IPS-NIHi11 (cell line): ENCODE measurements around the gene PGS1.

ENCODE experiments used
- DNase-seq: peaks from one replicate; pipeline ENCODE4 v3.0.0; 2012; ENCODE audit warnings: mixed read lengths, low spot score

PGS1 gene

GRCh38 chr17:78427140-78427539, 48.7 kb downstream of the PGS1 start:
- DNase-seq = no peak

- DNase-seq = no peak
These were observed 49.7 kb downstream of the PGS1 start for GRCh38 chr17:78428025-78428575.

DNA sequence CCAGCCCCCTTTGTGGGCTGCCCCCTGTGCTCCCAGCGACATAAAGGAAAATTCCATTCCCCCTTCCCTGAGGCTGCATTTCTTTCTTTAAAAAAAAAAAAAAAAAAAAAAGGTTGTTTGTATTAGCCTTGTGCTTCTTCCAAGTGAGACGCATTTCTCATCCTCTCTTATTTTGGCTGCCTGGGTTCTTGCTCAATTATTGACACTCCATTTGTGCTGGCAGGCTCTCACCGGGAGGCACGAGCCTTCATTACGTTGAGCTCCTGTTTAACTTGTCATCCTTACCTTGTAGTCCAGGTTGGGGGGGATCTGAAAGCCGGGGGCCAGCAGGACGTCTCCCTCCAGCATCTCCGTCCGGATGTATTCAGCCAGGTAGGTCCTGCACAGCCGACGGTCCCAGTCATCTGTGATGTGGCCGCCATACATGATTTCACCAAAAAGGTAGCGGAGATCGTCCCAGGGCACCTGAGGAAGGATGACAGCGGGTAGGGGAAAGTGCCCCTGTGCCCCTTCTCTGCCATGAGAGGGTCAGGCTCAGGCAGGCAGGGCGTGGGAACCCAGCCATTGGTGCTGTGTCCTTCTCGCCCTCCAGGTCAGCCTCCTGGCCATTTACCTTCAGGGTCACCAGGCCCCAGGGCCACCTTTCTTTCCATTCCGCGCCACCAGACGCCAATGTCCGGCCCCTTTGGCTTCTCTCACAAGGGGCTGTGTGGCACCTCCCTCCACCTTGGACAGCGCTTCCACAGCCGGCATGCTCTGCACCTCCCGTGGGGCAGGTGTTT, 50.6 kb downstream of the PGS1 start:
- no peak for DNase-seq

GRCh38 chr17:78429618-78429995, 51.2 kb downstream of the PGS1 start:
- DNase-seq = no peak

DNA sequence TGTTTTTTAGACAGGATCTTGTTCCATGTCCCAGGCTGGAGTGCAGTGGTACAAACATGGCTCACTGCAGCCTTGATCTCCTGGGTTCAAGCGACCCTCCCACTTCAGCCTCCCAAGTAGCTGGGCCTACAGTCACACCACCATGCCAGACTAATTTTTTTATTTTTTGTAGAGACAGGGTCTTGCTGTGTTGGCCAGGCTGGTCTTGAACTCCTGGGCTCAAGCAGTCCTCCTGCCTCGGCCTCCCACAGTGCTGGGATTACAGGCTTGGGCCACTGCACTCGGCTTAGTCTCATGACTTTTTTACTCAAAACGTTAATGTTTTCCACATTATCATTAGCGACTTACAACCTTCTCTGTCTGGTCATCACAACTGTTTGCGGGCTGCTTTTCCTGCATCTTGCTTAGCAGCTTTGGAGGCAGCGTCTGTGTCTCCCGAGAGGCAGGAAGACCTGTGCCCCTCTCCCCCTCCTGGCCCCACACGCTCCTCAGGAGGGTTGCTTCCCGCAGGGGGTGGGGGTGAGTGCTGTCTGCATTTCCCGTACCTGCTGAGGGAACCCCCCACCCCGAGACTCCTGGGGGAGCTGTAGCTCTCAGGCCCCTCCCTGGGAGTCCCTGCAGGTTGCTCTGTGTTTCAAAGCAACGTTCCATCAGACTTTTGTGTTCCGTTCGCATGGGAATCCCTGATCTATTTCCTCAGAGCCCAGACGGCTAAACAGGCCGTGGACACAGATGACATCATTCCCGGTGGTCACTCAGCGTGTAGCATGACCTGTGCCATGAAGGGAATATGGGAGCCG, 52.6 kb downstream of the PGS1 start:
- no peak for DNase-seq

GRCh38 chr17:78431692-78431958, 53.2 kb downstream of the PGS1 start:
- no peak for DNase-seq

- DNase-seq = no peak
These were observed 54.0 kb downstream of the PGS1 start for GRCh38 chr17:78432226-78433012.

GRCh38 chr17:78433013-78433727, 54.7 kb downstream of the PGS1 start:
- no peak for DNase-seq

GRCh38 chr17:78433780-78434335, 55.4 kb downstream of the PGS1 start:
- DNase-seq = no peak

- DNase-seq = no peak
These were observed 56.2 kb downstream of the PGS1 start for GRCh38 chr17:78434455-78435329.

GRCh38 chr17:78435330-78436005, 57.0 kb downstream of the PGS1 start:
- no peak for DNase-seq

DNA sequence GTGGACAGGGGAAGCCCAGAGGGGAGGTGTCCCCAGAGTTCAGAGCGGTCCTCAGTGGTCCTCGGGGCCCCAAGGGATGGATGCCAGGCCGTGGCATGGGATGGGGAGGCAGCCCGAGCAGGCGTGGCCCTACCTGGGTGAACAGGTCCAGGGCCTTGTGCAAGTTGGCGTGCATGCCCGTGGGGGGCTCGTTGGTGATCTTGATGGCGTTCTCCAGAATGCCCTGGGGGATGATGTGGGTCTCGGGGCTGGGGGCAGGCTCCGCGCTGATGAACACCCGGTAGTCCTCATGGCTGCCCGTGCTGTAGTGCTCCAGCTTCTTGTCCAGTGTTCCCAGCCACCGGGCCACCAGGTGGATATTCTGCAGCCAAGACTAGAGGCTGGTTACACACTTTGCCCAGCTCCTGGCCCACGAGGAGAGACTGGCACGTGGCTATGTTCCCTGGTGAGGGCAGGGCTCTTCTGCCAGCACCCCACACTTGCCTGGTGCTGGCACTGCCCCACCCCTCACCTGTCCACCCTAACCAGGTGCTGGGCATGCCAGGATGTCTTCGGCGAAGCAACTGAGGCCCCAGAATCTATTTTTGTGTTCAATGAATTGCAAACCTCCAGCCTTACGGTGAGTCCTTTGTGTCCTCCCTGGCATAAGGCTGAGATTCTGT, 59.2 kb downstream of the PGS1 start:
- no peak for DNase-seq

GRCh38 chr17:78438271-78438691, 59.8 kb downstream of the PGS1 start:
- no peak for DNase-seq

GRCh38 chr17:78438694-78439325, 60.4 kb downstream of the PGS1 start:
- DNase-seq = no peak

- no peak for DNase-seq
These were observed 63.0 kb downstream of the PGS1 start for GRCh38 chr17:78441271-78441971.

DNA sequence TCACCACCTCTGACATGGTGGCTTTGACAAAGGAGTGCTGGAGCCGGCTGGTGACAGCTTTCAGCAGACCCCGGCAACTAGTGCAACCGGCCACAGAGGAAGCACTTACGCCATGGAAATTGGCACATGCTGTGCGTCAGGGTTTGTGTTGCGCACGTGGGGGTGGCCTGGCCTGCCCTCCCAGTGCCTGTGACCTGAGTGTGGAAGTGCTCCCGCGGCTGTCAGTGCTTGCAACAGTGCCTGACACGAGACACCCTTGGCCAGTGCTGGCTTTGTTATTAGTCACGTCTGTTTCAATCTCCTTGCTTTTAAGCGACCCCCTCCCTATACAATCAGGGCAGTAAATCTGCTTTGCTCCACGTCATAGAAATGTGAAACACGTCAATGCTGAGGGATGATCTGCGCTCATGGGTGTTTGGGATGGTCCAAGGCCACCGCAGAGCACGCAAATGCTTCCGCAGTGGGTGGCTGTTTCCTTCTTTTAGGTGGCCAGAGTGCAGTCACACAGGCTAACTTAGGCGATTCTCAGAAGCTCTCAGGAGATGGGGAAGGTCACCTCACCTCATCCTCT, 64.3 kb downstream of the PGS1 start:
- no peak for DNase-seq

- DNase-seq = no peak
These were observed 65.9 kb downstream of the PGS1 start for GRCh38 chr17:78444392-78444791.

GRCh38 chr17:78446833-78447232, 68.4 kb downstream of the PGS1 start:
- DNase-seq = no peak
